GM06990 (cell line): Measurements from ENCODE around the gene TMEM37.

Source experiments
- DNase-seq: peaks from one replicate; pipeline ENCODE4 v3.0.0-alpha.2; 2011; ENCODE audit not compliant: insufficient read length; ENCODE audit errors: extremely low read depth
- H3K27me3 ChIP-seq: replicated peaks from 2 replicates; pipeline ENCODE4 v1.6.0; 2011; ENCODE audit warnings: low read length; ENCODE audit not compliant: control insufficient read depth, insufficient read depth
- H3K36me3 ChIP-seq: 2 replicates; pipeline ENCODE4 v1.5.1; 2011; ENCODE audit warnings: low read length; ENCODE audit not compliant: control insufficient read depth, insufficient read depth
- H3K4me3 ChIP-seq: replicated peaks from 2 replicates; pipeline ENCODE4 v1.5.1; 2011; ENCODE audit warnings: low read depth, mild to moderate bottlenecking, control low read depth, low read length
- TF ChIP-seq, protein P1 (sequence below): IDR thresholded peaks from 2 replicates; pipeline ENCODE4 v1.5.1; 2011; ENCODE audit warnings: low read length, control low read depth, mild to moderate bottlenecking, inconsistent platforms; ENCODE audit not compliant: insufficient read depth, poor library complexity, severe bottlenecking

Gene TMEM37

DNA sequence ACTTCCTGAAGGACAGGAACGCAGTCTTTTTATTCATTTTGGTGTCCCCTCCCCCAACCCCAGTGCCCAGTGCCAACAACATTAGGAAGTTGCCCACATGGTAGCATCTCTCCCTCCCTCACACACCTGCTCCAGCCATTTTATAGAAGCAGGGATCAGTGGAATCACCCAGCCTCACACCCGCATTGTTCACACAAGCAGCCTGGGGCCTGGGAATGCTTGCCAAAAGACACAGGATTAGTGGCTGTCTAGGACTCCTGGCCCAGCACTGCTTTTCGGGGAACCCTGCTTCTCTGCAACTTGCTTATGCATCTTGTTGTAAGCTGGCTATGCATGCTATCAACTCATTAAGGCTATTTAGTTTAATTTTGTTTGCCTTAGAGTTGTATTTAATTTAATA lies 17.9 kb downstream of the TMEM37 start:
- Histone ChIP-seq H3K4me3 (no peak overlapping the region), H3K36me3 (no peaks in the 10 kb centered on the region), H3K27me3 (peaks cover 3% of the 10 kb centered on the region; the same call in 1 of the 2 replicates)
- TF ChIP-seq, protein P1, sequence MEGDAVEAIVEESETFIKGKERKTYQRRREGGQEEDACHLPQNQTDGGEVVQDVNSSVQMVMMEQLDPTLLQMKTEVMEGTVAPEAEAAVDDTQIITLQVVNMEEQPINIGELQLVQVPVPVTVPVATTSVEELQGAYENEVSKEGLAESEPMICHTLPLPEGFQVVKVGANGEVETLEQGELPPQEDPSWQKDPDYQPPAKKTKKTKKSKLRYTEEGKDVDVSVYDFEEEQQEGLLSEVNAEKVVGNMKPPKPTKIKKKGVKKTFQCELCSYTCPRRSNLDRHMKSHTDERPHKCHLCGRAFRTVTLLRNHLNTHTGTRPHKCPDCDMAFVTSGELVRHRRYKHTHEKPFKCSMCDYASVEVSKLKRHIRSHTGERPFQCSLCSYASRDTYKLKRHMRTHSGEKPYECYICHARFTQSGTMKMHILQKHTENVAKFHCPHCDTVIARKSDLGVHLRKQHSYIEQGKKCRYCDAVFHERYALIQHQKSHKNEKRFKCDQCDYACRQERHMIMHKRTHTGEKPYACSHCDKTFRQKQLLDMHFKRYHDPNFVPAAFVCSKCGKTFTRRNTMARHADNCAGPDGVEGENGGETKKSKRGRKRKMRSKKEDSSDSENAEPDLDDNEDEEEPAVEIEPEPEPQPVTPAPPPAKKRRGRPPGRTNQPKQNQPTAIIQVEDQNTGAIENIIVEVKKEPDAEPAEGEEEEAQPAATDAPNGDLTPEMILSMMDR: no peak
- no peak for DNase-seq

DNA sequence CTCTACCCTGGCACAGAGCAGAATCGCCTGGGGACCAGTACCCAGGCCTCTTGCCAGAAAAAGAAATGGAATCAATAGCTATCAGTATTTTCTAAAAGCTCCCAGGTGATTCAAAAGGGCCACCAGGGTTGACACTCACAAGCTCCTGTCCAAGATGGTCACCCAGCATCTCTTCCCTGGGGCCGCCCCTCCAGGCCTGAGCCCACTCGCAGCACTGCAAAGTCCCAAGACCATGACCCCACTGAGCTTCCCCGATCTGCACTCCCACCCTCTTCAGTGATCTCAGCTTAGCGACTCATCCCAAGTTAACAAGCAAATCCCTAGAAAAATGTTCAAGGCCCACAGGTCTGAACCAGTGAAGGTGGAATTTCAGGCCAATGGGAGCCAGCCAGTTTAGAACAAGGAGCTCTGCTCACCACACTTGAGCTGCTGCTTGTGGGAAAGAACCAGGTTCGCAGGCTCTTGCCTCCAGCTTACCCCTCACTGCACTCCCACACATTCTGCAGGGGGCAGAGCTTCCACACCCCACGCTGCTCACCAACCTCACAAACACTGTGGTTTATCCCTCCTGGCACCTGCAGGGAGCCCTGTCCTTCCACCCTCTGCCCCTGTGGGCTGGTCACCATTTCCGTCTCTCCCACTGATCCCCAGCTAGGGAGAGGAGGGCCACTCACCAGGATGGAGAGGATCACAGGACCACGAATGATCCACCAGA lies 19.8 kb downstream of the TMEM37 start:
- Histone ChIP-seq H3K36me3 (no peaks in the 10 kb centered on the region), H3K4me3 (no peak overlapping the region), H3K27me3 (peaks cover 3% of the 10 kb centered on the region; the same call in 1 of the 2 replicates)
- DNase-seq: no peak
- TF ChIP-seq, protein P1: no peak

DNA sequence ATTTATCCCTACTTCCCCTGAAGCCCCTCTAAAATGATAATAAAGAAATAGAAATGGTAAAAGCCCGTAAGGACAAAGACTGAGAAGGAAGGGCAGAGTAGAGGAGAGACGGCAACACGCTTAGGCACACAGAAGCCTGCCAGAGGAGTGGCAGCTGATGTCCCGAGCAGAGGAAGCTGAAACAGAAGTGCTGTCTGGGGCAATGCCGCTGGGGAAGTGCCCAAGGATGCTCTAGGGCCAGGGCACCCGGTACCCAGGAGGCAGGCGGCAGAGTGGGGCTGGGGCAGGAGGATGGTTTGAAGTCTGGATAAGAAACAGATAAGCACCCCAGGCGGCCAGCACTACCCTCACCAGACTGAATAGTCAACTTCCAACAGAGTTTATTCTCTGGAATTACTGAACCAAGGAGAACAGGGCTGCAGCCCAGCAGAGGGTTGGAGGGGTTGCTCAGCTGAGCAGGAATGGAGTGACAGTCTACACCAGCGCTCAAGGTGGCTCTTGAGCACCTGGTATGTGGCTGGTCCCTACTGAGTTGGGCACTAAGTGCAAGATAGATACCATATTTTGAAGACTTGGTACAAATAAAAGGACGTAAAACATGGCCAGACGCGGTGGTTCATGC lies 22.4 kb downstream of the TMEM37 start:
- Histone ChIP-seq H3K4me3 (no peak overlapping the region), H3K36me3 (no peaks in the 10 kb centered on the region), H3K27me3 (peaks cover 3% of the 10 kb centered on the region; the same call in 1 of the 2 replicates)
- TF ChIP-seq, protein P1: no peak
- DNase-seq: no peak

DNA sequence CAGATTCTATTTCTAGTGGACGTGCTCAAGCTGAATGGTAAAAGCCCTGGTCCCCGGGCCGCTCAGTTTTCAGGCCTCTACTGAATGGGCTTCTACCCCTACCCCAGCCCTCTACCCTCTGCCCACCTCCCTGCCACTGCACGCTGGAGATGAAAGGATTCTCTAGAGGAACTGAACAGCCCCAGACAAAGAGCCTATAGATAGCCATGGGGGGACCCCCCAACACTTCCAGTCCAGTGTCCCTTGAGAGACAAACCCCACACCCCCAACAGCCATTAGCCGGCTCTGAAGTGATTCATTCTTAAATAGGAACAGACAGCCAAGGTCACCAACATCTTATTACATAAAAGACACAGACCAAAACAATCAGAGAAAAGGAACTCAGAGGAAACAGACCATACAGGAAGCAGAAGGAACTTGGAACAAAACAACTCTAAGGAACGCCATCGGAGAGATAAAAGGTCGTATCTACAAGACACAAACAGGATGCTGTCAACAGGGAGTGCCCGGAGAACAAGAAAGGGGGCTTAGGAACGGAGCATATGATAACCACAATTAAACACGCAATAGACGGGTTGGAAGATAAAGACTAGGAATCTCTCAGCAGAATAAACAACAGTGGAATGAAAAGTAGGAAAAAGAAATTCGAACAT lies 23.5 kb downstream of the TMEM37 start:
- Histone ChIP-seq H3K27me3 (peaks cover 3% of the 10 kb centered on the region; the same call in 1 of the 2 replicates), H3K36me3 (no peaks in the 10 kb centered on the region), H3K4me3 (no peak overlapping the region)
- TF ChIP-seq, protein P1: no peak
- DNase-seq: no peak

DNA sequence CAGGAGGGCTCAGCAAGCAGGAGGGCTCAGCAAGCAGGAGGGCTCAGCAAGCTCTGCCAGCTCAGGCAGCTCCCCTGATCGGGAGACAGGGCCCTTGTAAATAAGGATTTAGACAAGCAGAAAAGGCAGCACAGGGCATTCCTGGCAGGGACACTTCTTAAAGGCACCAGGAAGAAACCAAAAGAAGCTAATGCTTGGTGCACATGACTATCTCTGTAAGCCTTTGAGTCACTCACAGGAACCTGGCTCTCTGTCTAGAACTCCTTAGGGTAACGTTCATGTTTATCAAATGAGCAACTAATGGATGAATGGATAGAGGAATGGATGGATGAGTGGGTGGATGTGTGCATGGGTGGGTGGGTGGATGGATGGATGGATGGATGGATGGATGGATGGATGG lies 28.4 kb downstream of the TMEM37 start:
- H3K27me3 ChIP-seq: no peaks in the 10 kb centered on the region
- H3K36me3 ChIP-seq: no peaks in the 10 kb centered on the region
- no peak overlapping the region for H3K4me3 ChIP-seq
- DNase-seq: no peak
- TF ChIP-seq, protein P1: no peak
